Effector CD4-positive, alpha-beta T cell (primary cell): Measurements from ENCODE around the gene PLA2G4B.

ENCODE experiments used
- DNase-seq: peaks from one replicate; pipeline ENCODE4 v3.0.0-alpha.2; 2020
- total RNA-seq: gene quantifications from one replicate; lab custom pipeline; 2026; lab: John Stamatoyannopoulos, UW

The PLA2G4B gene, protein sequence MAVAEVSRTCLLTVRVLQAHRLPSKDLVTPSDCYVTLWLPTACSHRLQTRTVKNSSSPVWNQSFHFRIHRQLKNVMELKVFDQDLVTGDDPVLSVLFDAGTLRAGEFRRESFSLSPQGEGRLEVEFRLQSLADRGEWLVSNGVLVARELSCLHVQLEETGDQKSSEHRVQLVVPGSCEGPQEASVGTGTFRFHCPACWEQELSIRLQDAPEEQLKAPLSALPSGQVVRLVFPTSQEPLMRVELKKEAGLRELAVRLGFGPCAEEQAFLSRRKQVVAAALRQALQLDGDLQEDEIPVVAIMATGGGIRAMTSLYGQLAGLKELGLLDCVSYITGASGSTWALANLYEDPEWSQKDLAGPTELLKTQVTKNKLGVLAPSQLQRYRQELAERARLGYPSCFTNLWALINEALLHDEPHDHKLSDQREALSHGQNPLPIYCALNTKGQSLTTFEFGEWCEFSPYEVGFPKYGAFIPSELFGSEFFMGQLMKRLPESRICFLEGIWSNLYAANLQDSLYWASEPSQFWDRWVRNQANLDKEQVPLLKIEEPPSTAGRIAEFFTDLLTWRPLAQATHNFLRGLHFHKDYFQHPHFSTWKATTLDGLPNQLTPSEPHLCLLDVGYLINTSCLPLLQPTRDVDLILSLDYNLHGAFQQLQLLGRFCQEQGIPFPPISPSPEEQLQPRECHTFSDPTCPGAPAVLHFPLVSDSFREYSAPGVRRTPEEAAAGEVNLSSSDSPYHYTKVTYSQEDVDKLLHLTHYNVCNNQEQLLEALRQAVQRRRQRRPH
- total RNA-seq: 1.7 reads per million

GRCh38 chr15:41838400-41838897 is at the start of gene PLA2G4B:
TSS of gene PLA2G4B (plus strand) at chr15:41838847. CDS start at chr15:41838914, 67 bp downstream.
- DNase-seq: no peak

DNA sequence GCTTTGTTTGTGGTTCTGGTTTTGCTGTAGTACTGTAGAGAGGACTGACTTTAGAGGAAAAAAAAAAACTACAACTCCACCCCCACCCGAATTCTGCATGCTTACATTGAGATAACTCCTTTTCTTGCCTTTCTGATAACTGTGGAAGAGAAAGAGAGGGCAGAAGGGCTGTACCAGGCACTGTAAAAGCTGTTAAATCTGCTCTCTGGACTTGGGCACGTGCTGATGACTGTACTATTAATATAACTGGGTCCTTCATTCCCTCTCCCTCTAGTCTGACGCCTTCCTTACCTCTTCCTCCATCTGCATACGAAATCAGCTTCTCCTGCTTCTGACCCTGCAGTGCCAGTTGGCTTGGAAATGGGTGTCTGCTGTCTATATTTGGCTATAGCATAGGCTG is 49.4 kb upstream of the PLA2G4B start:
- DNase-seq: no peak

- no peak for DNase-seq
These were observed 49.0 kb upstream of the PLA2G4B start for GRCh38 chr15:41789662-41790061.

DNA sequence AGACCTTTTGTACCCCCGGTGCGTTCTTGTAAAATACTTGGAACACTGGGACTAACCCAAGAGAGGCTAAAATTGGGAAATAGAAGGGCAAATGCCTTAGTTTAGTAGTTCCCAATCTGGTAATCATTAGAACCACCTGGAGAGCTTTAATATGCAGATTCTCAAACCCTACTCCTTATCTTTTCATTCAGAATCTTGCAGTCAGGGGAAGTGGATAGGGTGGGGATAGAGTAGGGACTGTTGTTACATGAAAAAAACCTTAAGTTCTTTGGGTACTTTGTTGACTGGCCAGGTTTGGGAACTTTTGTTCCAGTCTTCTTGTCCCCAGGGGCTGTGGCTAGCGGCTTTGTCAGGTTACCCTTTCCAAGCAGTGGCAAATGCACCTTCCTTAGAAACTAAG is 48.5 kb upstream of the PLA2G4B start:
- no peak for DNase-seq

- no peak for DNase-seq
These were observed 47.7 kb upstream of the PLA2G4B start for GRCh38 chr15:41790756-41791546.

DNA sequence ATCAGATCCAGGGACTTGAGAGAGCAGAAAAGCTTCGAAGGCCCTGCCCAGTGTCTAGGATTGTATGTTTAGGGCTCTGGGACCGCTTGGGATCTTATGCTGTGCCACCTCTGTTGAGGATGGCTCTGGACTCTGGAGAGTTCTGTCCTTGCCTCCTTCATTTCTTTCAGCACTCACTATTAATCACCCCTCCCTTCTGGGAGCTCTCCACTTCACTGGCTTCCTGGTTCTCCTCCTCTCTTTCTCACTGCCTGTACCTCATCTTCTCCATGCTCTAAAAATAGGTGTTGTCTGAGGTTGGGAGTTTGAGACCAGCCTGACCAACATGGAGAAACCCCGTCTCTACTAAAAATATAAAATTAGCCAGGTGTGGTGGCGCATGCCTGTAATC is 47.1 kb upstream of the PLA2G4B start:
- DNase-seq: no peak

DNA sequence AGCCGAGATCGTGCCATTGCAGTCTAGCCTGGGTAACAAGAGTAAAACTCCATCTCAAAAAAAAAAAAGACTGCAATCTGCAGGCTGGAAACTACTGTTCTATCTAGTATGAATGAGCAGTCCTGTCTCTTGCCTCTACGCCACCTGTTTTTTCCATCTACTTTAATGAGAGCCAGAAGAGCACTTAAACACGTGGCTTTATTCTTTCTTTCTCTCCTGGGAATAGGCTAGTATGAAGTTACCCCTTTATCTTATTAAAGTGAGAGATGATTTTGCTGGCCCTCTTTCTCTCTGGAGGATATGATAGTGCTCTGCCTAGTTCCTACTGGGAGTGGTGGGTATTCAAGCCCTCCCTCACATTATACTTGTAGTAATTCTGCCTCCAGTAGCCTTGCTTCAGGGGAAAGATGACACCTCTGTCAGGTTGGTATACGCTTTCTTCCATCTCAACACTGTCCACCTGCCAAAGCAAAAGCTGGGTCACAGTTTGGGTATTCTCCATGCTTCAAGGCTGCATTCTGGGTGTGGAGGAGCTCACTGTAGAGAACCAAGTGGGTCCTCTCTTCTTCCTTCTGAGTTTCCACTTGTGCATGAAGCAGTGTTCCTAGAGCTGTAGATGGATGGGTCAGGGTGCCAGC is 46.5 kb upstream of the PLA2G4B start:
- DNase-seq: no peak

DNA sequence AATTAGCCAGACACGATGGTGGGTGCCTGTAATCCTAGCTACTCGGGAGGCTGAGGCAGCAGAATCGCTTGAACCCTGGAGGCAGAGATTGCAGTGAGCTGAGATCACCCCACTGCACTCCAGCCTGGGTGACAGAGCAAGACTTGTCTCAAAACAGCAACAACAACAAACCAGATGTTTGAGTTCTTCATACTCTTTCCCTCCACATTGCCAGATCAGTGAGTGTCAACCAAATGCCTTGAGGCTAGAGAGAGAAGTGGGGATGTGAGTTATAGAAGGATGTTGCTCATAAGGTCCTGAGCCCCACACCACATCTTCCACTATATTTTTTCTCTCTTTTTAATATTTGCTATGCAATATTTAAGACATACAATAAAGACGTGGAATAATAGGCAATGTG is 44.6 kb upstream of the PLA2G4B start:
- no peak for DNase-seq

- no peak for DNase-seq
These were observed 42.4 kb upstream of the PLA2G4B start for GRCh38 chr15:41795996-41796856.

- DNase-seq: no peak
These were observed 41.3 kb upstream of the PLA2G4B start for GRCh38 chr15:41797201-41797944.

DNA sequence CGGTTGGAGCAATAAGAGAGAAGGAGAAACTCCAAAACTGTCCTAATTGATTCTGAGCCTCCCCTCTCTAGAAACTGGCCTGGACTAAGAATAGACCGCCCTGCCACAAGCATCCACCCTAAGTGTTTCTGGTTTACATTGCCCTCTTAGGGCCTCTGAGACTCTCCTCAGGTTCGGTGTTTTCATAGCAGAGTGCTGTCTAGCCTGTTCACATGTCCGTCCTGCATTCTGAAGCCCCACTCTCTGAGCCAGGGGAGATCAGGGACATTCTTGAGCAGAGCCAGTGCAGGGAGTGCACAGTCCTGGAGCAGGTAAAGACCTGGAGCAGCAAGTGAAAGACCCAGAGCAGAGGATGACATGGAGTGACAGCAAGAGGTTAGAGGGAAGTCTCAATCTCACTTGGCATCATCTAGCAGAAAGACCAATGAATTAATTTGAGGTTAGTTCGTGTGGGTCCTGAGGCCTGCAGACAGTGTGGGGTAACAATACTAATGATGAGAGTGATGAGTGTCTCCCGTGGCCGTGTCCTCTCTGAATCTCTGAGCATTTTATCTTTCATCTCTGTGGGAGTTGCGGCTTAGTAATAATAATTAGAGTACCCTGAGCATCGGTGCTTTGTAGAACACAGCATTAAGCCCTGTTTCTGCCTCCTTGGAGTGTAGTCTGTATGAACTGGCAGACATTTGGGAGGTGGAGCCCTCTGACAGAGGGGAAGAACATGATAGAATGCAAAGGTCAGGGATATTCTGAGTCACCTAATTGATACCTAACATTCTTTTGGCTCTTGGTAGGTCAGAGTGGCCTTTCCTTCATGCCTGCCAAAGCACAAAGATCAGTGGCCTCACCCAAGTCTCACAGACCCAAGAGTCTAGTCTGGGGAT is 39.8 kb upstream of the PLA2G4B start:
- no peak for DNase-seq

- no peak for DNase-seq
These were observed 39.2 kb upstream of the PLA2G4B start for GRCh38 chr15:41799488-41799805.

GRCh38 chr15:41801185-41801584 is 37.5 kb upstream of the PLA2G4B start:
- no peak for DNase-seq

- no peak for DNase-seq
These were observed 36.7 kb upstream of the PLA2G4B start for GRCh38 chr15:41801850-41802455.

GRCh38 chr15:41804361-41804760 is 34.3 kb upstream of the PLA2G4B start:
- DNase-seq: no peak

DNA sequence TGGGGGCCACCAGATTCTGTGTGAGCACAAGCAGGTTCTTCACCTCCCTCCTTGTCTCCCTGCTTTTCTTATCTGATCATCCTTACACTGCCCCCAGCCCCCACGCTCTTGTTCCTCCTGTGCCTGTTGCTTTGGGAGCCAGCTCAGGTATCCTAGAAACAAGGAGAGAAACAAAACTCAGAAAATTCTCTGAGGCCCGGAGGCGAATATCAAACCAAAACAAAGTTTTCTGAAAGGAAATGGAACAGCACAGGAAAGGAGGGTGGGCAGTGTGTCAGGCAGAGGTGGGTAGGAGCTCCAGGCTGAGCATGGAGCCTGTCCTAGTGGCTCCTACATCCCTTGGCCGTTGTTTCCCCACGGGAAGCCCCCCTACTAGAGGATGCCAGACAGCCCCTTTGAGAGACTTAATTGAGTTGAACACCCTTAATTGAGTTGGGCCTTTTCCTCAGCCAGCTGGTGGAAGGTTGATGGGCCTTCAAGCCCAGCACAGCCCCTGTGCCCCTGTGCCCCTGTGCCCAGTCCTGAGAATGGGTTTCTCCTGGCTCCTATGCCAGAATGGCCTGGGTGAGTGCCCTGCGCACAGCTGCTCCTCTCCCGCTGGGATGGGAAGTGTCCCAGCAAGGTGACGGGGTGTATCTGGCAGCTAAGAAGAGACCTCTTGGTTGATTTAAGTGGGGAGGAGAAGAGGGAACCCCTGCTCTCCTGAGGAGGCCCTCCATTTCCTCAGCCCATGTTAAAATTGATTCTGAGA is 33.6 kb upstream of the PLA2G4B start:
- no peak for DNase-seq

GRCh38 chr15:41805711-41806110 is 32.9 kb upstream of the PLA2G4B start:
- DNase-seq: no peak

DNA sequence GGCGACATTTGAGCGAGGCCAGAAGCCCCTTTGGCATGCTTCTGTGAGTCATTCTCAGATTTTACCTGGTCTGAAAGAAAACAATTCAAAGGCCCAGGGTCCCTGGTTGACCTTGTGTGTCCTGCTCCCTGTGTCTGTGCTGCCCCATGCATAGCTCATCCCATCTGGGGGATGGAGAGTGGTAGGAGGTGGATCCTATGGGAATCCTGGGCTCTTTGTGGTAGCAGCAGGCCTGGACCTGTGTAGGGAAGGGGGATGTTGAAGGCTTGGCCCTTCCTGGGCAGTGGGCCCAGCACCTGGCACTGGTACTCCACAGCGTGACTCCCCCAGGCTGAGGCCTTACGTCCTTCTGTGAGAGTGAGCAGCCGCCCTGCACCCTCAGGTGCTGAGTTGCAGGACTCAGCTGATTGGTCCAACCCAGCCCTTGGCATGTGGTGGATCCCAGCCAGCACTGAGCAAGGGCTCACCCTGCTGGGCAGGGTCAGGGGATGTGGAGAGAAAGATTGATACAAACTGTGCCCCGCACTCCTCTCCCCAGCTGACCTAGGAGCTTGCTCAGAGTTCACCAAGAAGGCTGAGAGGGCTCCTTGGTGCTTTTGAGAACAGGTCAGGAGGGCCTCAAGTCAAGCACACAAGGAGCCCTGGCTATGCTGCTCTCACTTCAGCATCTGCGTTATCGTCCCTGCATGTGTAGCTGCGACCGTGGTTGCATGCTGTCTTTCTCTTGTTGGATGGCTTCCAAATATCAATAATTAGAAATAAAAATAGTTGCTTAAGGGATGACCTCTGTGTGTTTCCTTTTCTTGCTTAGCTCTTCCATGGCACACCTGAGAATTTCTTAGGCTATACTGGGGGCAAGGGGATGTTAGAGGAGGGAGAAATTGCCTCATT is 32.1 kb upstream of the PLA2G4B start:
- no peak for DNase-seq
